Caco-2 (cell line): ENCODE results near the gene PKM. TPM values are rescaled to one million over a fixed set of nuclear protein-coding genes. Genes with fewer than 3 reads are reported as not detected.
"Not testable (repeated sequence)": the region's sequence is repeated elsewhere in the genome, so short reads cannot be mapped to it uniquely, and the experiment has no call there.

Source experiments
- BruUV-seq: library from RNA; stranded (reverse); fragments of 400-500 nt; replicated peaks from 2 replicates; lab custom pipeline; 2021; lab: Mats Ljungman, UMichigan
- CTCF ChIA-PET: fragments of 300-600 bp; sonication (Branson Sonifier 250); formaldehyde crosslinking; loops from one replicate; lab custom pipeline; 2022; ENCODE audit warnings: antibody characterized with exemption; lab: Charles Lee
- POLR2A ChIA-PET: fragments of 300-600 bp; sonication (Branson Sonifier 250); formaldehyde crosslinking; loops from one replicate; lab custom pipeline; 2022; ENCODE audit warnings: antibody characterized with exemption; lab: Charles Lee
- DNase-seq, 2 experiments: peaks; one replicate each; pipeline versions ENCODE4 v3.0.0 to v3.0.0-alpha.2; 2020 to 2022
- H3K27me3 ChIP-seq: replicated peaks from 2 replicates; pipeline ENCODE4 v1.6.0; 2011; ENCODE audit warnings: low read length; ENCODE audit not compliant: control insufficient read depth, insufficient read depth
- H3K36me3 ChIP-seq: 2 replicates; pipeline ENCODE4 v1.5.1; 2011; ENCODE audit warnings: low read length; ENCODE audit not compliant: control insufficient read depth, insufficient read depth
- H3K4me1 ChIP-seq: fragments of 250-450 bp; sonication (Bioruptor Pico); 2 replicates; pipeline ENCODE4 v1.5.1; 2020; ENCODE audit warnings: mild to moderate bottlenecking
- H3K4me3 ChIP-seq: 2 replicates; pipeline ENCODE4 v1.5.1; 2011; ENCODE audit warnings: low read depth, mild to moderate bottlenecking, control low read depth, low read length
- H3K9me3 ChIP-seq: fragments of 250-450 bp; sonication (Bioruptor Pico); 2 replicates; pipeline ENCODE4 v1.5.1; 2020; ENCODE audit warnings: mild to moderate bottlenecking, moderate library complexity
- H3K27ac Mint-ChIP-seq: one replicate; pipeline ENCODE4 v1.8.0; 2022; ENCODE audit warnings: mixed read lengths; ENCODE audit not compliant: unreplicated experiment
- H3K27me3 Mint-ChIP-seq: one replicate; pipeline ENCODE4 v1.8.0; 2022; ENCODE audit warnings: mixed read lengths; ENCODE audit not compliant: insufficient read depth, unreplicated experiment
- H3K36me3 Mint-ChIP-seq: one replicate; pipeline ENCODE4 v1.8.0; 2022; ENCODE audit warnings: mild to moderate bottlenecking, mixed read lengths; ENCODE audit not compliant: insufficient read depth, unreplicated experiment
- H3K4me1 Mint-ChIP-seq: one replicate; pipeline ENCODE4 v1.8.0; 2022; ENCODE audit warnings: low read depth, mixed read lengths; ENCODE audit not compliant: unreplicated experiment
- H3K4me3 Mint-ChIP-seq: one replicate; pipeline ENCODE4 v1.8.0; 2022; ENCODE audit warnings: mild to moderate bottlenecking, moderate library complexity, mixed read lengths; ENCODE audit not compliant: unreplicated experiment
- H3K9me3 Mint-ChIP-seq: one replicate; pipeline ENCODE4 v1.8.0; 2022; ENCODE audit warnings: mixed read lengths; ENCODE audit not compliant: unreplicated experiment
- intact Hi-C: fragments of 100-400 bp; cut with micrococcal nuclease; formaldehyde crosslinking; loops from one replicate; pipeline ENCODE4 v1.10.0; 2022; ENCODE audit not compliant: unreplicated experiment
- total RNA-seq: library from RNA; stranded (reverse); gene quantifications from 2 replicates; pipeline ENCODE4 v1.2.3, GENCODE V29; 2022
- TF ChIP-seq, protein P1 (sequence below), 2 experiments: fragments of 200-600 bp in 1 of 2; IDR thresholded peaks; 1 replicate in 1 of 2; 2 replicates in 1 of 2; pipeline versions ENCODE4 v1.5.1 to v1.8.0; 2011 to 2022; ENCODE audit warnings: antibody characterized with exemption in 1 of 2, control low read depth in 1 of 2, inconsistent platforms in 1 of 2, low read depth in 1 of 2, low read length in 1 of 2, mild to moderate bottlenecking in 1 of 2, moderate library complexity in 1 of 2; ENCODE audit not compliant: insufficient read depth in 1 of 2, severe bottlenecking in 1 of 2, unreplicated experiment in 1 of 2

Gene PKM
- total RNA-seq, 1 experiment from 2014 or later, result 733 TPM

DNA sequence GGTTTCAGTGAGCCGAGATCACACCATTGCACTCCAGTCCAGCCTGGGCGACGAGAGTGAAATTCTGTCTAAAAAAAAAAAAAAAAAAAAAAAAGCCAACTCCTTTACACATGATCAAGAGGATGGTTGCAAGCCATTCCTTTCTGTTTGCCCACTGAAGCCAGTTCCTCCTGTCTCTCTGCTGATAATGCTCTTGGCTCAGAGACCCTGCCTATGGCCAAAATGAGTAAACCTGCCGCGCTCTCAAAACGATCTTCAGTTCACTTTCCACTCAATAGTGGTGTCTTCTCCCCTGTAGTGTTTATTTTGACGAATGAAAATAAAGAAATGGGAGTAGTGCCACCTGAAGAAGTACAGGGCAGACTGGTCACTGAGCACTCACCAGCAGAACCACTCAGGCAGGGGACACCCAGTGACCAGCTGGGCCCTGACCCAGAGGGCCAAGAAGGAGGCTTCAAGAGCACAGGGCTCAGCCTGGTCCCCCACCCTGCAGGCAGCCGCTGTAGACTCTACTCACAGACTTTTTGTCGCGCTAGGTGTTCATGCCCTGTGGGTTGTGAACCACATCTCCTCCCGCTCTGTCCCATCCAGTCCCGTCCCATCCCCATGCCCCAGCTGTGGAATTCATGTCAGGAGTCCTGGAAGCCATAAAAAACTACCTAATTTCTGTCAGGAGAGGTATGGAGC is 57.0 kb downstream of the PKM start:
- Mint-ChIP-seq H3K27me3 (no peaks in the 10 kb centered on the region), H3K36me3 (no peaks in the 10 kb centered on the region), H3K4me1 (peaks cover 8% of the 10 kb centered on the region), H3K9me3 (no peaks in the 10 kb centered on the region), H3K4me3 (no peak overlapping the region), H3K27ac (no peak overlapping the region)
- TF ChIP-seq, protein P1, sequence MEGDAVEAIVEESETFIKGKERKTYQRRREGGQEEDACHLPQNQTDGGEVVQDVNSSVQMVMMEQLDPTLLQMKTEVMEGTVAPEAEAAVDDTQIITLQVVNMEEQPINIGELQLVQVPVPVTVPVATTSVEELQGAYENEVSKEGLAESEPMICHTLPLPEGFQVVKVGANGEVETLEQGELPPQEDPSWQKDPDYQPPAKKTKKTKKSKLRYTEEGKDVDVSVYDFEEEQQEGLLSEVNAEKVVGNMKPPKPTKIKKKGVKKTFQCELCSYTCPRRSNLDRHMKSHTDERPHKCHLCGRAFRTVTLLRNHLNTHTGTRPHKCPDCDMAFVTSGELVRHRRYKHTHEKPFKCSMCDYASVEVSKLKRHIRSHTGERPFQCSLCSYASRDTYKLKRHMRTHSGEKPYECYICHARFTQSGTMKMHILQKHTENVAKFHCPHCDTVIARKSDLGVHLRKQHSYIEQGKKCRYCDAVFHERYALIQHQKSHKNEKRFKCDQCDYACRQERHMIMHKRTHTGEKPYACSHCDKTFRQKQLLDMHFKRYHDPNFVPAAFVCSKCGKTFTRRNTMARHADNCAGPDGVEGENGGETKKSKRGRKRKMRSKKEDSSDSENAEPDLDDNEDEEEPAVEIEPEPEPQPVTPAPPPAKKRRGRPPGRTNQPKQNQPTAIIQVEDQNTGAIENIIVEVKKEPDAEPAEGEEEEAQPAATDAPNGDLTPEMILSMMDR (IDR thresholded peaks at IDR 0.05; ENCODE audit: insufficient read depth in 1 of 2, low read depth in 1 of 2, low read length in 1 of 2, severe bottlenecking in 1 of 2, unreplicated experiment in 1 of 2), result no peak
- ChIA-PET CTCF (no interaction called here), POLR2A (no interaction called here)
- BruUV-seq, result no TSS peak
- no peak overlapping the region for H3K4me3 ChIP-seq
- H3K9me3 ChIP-seq, result no peaks in the 10 kb centered on the region
- no peaks in the 10 kb centered on the region for H3K36me3 ChIP-seq
- no peak for DNase-seq
- H3K4me1 ChIP-seq, result peaks cover 20% of the 10 kb centered on the region
- no peaks in the 10 kb centered on the region for H3K27me3 ChIP-seq
- intact Hi-C loops, result no loop called here

DNA sequence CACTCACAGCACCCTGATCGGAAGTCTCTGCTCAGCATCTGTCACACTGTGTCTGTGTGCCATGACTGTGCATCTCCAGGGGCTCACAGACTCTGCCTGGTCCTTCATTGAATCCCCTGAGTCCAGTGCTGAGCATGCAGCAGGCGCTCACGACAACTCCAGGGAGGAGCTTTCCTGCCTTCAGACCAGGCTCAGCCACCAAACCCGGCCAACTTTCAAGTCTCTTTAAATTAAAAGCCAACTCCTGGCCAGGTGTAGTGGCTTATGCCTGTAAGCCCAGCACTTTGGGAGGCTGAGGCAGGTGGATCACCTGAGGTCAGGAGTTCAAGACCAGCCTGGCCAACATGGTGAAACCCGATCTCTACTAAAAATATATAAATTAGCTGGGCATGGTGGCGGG is 57.6 kb downstream of the PKM start:
- DNase-seq, result no peak
- Histone ChIP-seq H3K4me3 (no peak overlapping the region), H3K4me1 (peaks cover 26% of the 10 kb centered on the region), H3K36me3 (no peaks in the 10 kb centered on the region), H3K9me3 (no peaks in the 10 kb centered on the region), H3K27me3 (no peaks in the 10 kb centered on the region)
- Mint-ChIP-seq H3K27ac (no peak overlapping the region), H3K9me3 (no peaks in the 10 kb centered on the region), H3K36me3 (peaks cover under 1% of the 10 kb centered on the region), H3K27me3 (no peaks in the 10 kb centered on the region), H3K4me3 (no peak overlapping the region), H3K4me1 (peaks cover 8% of the 10 kb centered on the region)
- TF ChIP-seq, protein P1 (IDR thresholded peaks at IDR 0.05; ENCODE audit: insufficient read depth in 1 of 2, low read depth in 1 of 2, low read length in 1 of 2, severe bottlenecking in 1 of 2, unreplicated experiment in 1 of 2), result no peak
- BruUV-seq, result no TSS peak
- ChIA-PET POLR2A (no interaction called here), CTCF (no interaction called here)
- intact Hi-C loops, result no loop called here

DNA sequence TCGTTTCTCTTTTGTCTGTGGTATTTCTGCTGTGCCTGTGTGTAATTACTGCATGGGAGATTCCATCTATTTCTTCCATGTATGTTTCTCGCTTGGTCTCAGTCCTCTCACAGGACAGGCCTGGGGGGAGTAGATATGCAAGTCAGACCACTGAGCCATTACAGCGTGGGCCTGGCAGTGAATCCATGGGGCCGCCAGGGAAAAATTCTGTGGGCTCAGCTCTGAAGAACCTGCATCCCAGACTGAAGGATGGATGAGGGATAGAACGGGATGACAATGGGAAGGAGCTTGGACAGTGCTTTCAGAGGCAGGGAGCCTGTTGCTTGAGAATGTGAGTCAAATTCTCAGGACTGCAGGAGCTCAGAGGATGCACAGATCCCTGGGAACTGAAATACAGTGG is 58.2 kb downstream of the PKM start:
- BruUV-seq, result no TSS peak
- no peak overlapping the region for H3K4me3 Mint-ChIP-seq
- Histone ChIP-seq H3K9me3 (no peaks in the 10 kb centered on the region), H3K27me3 (no peaks in the 10 kb centered on the region), H3K4me1 (peaks cover 32% of the 10 kb centered on the region), H3K4me3 (no peak overlapping the region), H3K36me3 (no peaks in the 10 kb centered on the region)
- peaks cover 13% of the 10 kb centered on the region for H3K4me1 Mint-ChIP-seq
- intact Hi-C loops, result no loop called here
- POLR2A ChIA-PET, result no interaction called here
- no peak overlapping the region for H3K27ac Mint-ChIP-seq
- peaks cover 6% of the 10 kb centered on the region for H3K36me3 Mint-ChIP-seq
- H3K27me3 Mint-ChIP-seq, result no peaks in the 10 kb centered on the region
- DNase-seq, result no peak
- TF ChIP-seq, protein P1 (IDR thresholded peaks at IDR 0.05; ENCODE audit: insufficient read depth in 1 of 2, low read depth in 1 of 2, low read length in 1 of 2, severe bottlenecking in 1 of 2, unreplicated experiment in 1 of 2), result no peak
- CTCF ChIA-PET, result no interaction called here
- no peaks in the 10 kb centered on the region for H3K9me3 Mint-ChIP-seq

DNA sequence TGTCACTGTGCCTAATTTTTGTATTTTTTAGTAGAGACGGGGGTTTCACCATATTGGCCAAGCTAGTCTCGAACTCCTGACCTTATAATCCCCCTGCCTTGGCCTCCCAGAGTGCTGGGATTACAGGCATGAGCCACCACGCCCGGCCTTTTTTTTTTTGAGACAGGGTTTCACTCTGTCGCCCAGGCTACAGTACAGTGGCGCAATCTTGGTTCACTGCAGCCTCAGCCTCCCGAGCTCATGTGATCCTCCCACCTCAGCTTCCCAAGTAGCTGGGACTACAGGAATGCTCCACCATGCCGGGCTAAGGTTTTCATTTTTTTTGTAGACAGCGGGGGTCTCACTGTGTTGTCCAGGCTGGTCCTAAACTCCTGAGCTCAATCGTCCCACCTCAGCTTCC is 59.0 kb downstream of the PKM start:
- not testable (repeated sequence) for DNase-seq

More for the DNA sequence above, 59.0 kb downstream of the PKM start:
- H3K4me3 Mint-ChIP-seq, H3K9me3 Mint-ChIP-seq, POLR2A ChIA-PET, intact Hi-C loops, H3K27me3 Mint-ChIP-seq, H3K9me3 ChIP-seq, H3K27me3 ChIP-seq, CTCF ChIA-PET, H3K36me3 Mint-ChIP-seq, H3K36me3 ChIP-seq, BruUV-seq, H3K27ac Mint-ChIP-seq, H3K4me3 ChIP-seq: not testable (repeated sequence)
- H3K4me1 ChIP-seq, result peaks cover 40% of the 10 kb centered on the region
- peaks cover 16% of the 10 kb centered on the region for H3K4me1 Mint-ChIP-seq
